IgD-negative memory B cell (primary cell): ENCODE data around the gene COX8A. TPM values are rescaled to one million over a fixed set of nuclear protein-coding genes. Genes with fewer than 3 reads are reported as not detected.
A peak's percentile ranks its signal among the peaks of the same experiment; 100 is the strongest.

Source experiments
- H3K27ac Mint-ChIP-seq, 3 donors: one replicate each; pipeline ENCODE4 v1.8.0; 2020 to 2022; ENCODE audit warnings: mild to moderate bottlenecking in 3 of 3, mixed read lengths in 3 of 3, moderate library complexity in 1 of 3
- H3K27me3 Mint-ChIP-seq: one replicate; pipeline ENCODE4 v1.8.0; 2021; ENCODE audit warnings: mixed read lengths
- H3K36me3 Mint-ChIP-seq: one replicate; pipeline ENCODE4 v1.8.0; 2020; ENCODE audit warnings: mild to moderate bottlenecking, mixed read lengths
- H3K4me1 Mint-ChIP-seq, 3 donors: one replicate each; pipeline ENCODE4 v1.8.0; 2020 to 2022; ENCODE audit warnings: mixed read lengths in 3 of 3, mild to moderate bottlenecking in 1 of 3
- H3K4me3 Mint-ChIP-seq, 4 donors: one replicate each; pipeline ENCODE4 v1.8.0; 2020 to 2022; ENCODE audit warnings: mild to moderate bottlenecking in 4 of 4, mixed read lengths in 4 of 4, moderate library complexity in 3 of 4
- H3K9me3 Mint-ChIP-seq, 3 donors: one replicate each; pipeline ENCODE4 v1.8.0; 2020 to 2021; ENCODE audit warnings: mixed read lengths in 3 of 3, mild to moderate bottlenecking in 1 of 3
- polyA plus RNA-seq: library from polyadenylated mRNA; unstranded; fragments of 300-500 nt; fragmentation: Illumina TruSeq; gene quantifications from one replicate; pipeline ENCODE4 v1.2.3, GENCODE V29; 2021

The COX8A gene
- polyA plus RNA-seq, result 298 TPM

- peaks cover 15 to 23% (median 21%) of the 10 kb centered on the region in 3 donors for H3K4me1 Mint-ChIP-seq
- H3K9me3 Mint-ChIP-seq, result no peaks in the 10 kb centered on the region
- peak within 1 kb of the TSS; percentile 97 to 100 (median 100) for H3K4me3 Mint-ChIP-seq
- H3K27ac Mint-ChIP-seq, result peak within 1 kb of the TSS; percentile 87 to 99 (median 98)
- H3K36me3 Mint-ChIP-seq, result peaks cover 2% of the 10 kb centered on the region
- peaks cover 2% of the 10 kb centered on the region for H3K27me3 Mint-ChIP-seq
Observed at GRCh38 chr11:63974259-63975143, at the start of gene COX8A. Gene COX8A (plus strand): TSS chr11:63974620. CDS start chr11:63974681, 61 bp downstream.

- peaks cover 2% of the 10 kb centered on the region for H3K27me3 Mint-ChIP-seq
- H3K36me3 Mint-ChIP-seq, result peaks cover 3% of the 10 kb centered on the region
- no peaks in the 10 kb centered on the region for H3K9me3 Mint-ChIP-seq
- peak overlapping the region in 1 of 4 donors; percentile 37 for H3K4me3 Mint-ChIP-seq
- no peak overlapping the region for H3K27ac Mint-ChIP-seq
- no peaks in the 10 kb centered on the region for H3K4me1 Mint-ChIP-seq
Observed at GRCh38 chr11:63929616-63930015, 44.8 kb upstream of the COX8A start.

GRCh38 chr11:63931045-63931444 is 43.4 kb upstream of the COX8A start:
- Mint-ChIP-seq H3K27me3 (peaks cover 2% of the 10 kb centered on the region), H3K27ac (no peak overlapping the region), H3K9me3 (no peaks in the 10 kb centered on the region), H3K4me3 (no peak overlapping the region), H3K4me1 (peaks cover 0 to 2% (median 0%) of the 10 kb centered on the region in 3 donors), H3K36me3 (peaks cover 3% of the 10 kb centered on the region)

GRCh38 chr11:63931876-63932275 is 42.5 kb upstream of the COX8A start:
- Mint-ChIP-seq H3K9me3 (no peaks in the 10 kb centered on the region), H3K27me3 (peaks cover 2% of the 10 kb centered on the region), H3K27ac (no peak overlapping the region), H3K4me1 (peaks cover 0 to 2% (median 0%) of the 10 kb centered on the region in 3 donors), H3K4me3 (no peak overlapping the region), H3K36me3 (peaks cover 3% of the 10 kb centered on the region)

GRCh38 chr11:63933459-63933858 is 41.0 kb upstream of the COX8A start:
- peaks cover 3% of the 10 kb centered on the region for H3K36me3 Mint-ChIP-seq
- H3K9me3 Mint-ChIP-seq, result no peaks in the 10 kb centered on the region
- H3K4me3 Mint-ChIP-seq, result peak overlapping the region in 2 of 4 donors; percentile 38 to 70
- peak overlapping the region in 1 of 3 donors; percentile 58 for H3K27ac Mint-ChIP-seq
- peaks cover 2% of the 10 kb centered on the region for H3K27me3 Mint-ChIP-seq
- H3K4me1 Mint-ChIP-seq, result peaks cover 5 to 7% (median 6%) of the 10 kb centered on the region in 3 donors

GRCh38 chr11:63937713-63938478 is 36.5 kb upstream of the COX8A start:
- Mint-ChIP-seq H3K9me3 (no peaks in the 10 kb centered on the region), H3K27ac (peak overlapping the region; percentile 87 to 99 (median 87)), H3K36me3 (peaks cover 2% of the 10 kb centered on the region), H3K4me3 (peak overlapping the region; percentile 82 to 97 (median 89)), H3K4me1 (peaks cover 21 to 22% (median 22%) of the 10 kb centered on the region in 3 donors), H3K27me3 (no peaks in the 10 kb centered on the region)

GRCh38 chr11:63938479-63939396 is 35.7 kb upstream of the COX8A start, which contains the start of gene NAA40:
Gene NAA40 (plus strand): TSS chr11:63939002. CDS start chr11:63939097, 95 bp downstream.
- H3K9me3 Mint-ChIP-seq, result no peaks in the 10 kb centered on the region
- H3K4me3 Mint-ChIP-seq, result peak within 1 kb of the TSS; percentile 82 to 97 (median 89)
- H3K36me3 Mint-ChIP-seq, result no peaks in the 10 kb centered on the region
- H3K4me1 Mint-ChIP-seq, result peaks cover 21 to 24% (median 22%) of the 10 kb centered on the region in 3 donors
- no peaks in the 10 kb centered on the region for H3K27me3 Mint-ChIP-seq
- peak within 1 kb of the TSS; percentile 87 to 99 (median 89) for H3K27ac Mint-ChIP-seq

- Mint-ChIP-seq H3K4me1 (peaks cover 21 to 29% (median 25%) of the 10 kb centered on the region in 3 donors), H3K27me3 (no peaks in the 10 kb centered on the region), H3K36me3 (no peaks in the 10 kb centered on the region), H3K27ac (peak overlapping the region; percentile 48 to 99 (median 89)), H3K4me3 (peak overlapping the region; percentile 82 to 93 (median 89)), H3K9me3 (no peaks in the 10 kb centered on the region)
Observed at GRCh38 chr11:63939397-63939891, 35.0 kb upstream of the COX8A start.

- Mint-ChIP-seq H3K4me1 (peaks cover 21 to 29% (median 26%) of the 10 kb centered on the region in 3 donors), H3K4me3 (peak overlapping the region; percentile 70 to 99 (median 80)), H3K9me3 (no peaks in the 10 kb centered on the region), H3K27me3 (no peaks in the 10 kb centered on the region), H3K36me3 (no peaks in the 10 kb centered on the region), H3K27ac (peak overlapping the region; percentile 35 to 99 (median 90))
Observed at GRCh38 chr11:63940786-63941185, 33.6 kb upstream of the COX8A start.

- Mint-ChIP-seq H3K27ac (peak overlapping the region in 2 of 3 donors; percentile 57 to 99), H3K4me1 (peaks cover 23 to 29% (median 24%) of the 10 kb centered on the region in 3 donors), H3K9me3 (no peaks in the 10 kb centered on the region), H3K36me3 (peaks cover 2% of the 10 kb centered on the region), H3K27me3 (no peaks in the 10 kb centered on the region), H3K4me3 (peak overlapping the region in 1 of 4 donors; percentile 99)
Observed at GRCh38 chr11:63941901-63942300, 32.5 kb upstream of the COX8A start.

GRCh38 chr11:63942803-63943202 is 31.6 kb upstream of the COX8A start:
- Mint-ChIP-seq H3K27ac (no peak overlapping the region), H3K36me3 (peaks cover 2% of the 10 kb centered on the region), H3K27me3 (no peaks in the 10 kb centered on the region), H3K4me3 (no peak overlapping the region), H3K4me1 (peaks cover 20 to 29% (median 23%) of the 10 kb centered on the region in 3 donors), H3K9me3 (no peaks in the 10 kb centered on the region)

GRCh38 chr11:63944987-63945386 is 29.4 kb upstream of the COX8A start:
- H3K27me3 Mint-ChIP-seq, result no peaks in the 10 kb centered on the region
- no peak overlapping the region for H3K4me3 Mint-ChIP-seq
- H3K36me3 Mint-ChIP-seq, result peaks cover 4% of the 10 kb centered on the region
- H3K9me3 Mint-ChIP-seq, result no peaks in the 10 kb centered on the region
- H3K27ac Mint-ChIP-seq, result no peak overlapping the region
- H3K4me1 Mint-ChIP-seq, result peaks cover 12 to 18% (median 16%) of the 10 kb centered on the region in 3 donors

GRCh38 chr11:63945477-63946163 is 28.8 kb upstream of the COX8A start:
- Mint-ChIP-seq H3K27ac (peak overlapping the region in 1 of 3 donors; percentile 46), H3K9me3 (no peaks in the 10 kb centered on the region), H3K4me3 (no peak overlapping the region), H3K27me3 (no peaks in the 10 kb centered on the region), H3K4me1 (peaks cover 8 to 14% (median 12%) of the 10 kb centered on the region in 3 donors), H3K36me3 (peaks cover 4% of the 10 kb centered on the region)
